ENCODE data around the gene ZNF646. TPM values are rescaled to one million over a fixed set of nuclear protein-coding genes. Genes with fewer than 3 reads are reported as not detected.

ZNF646 gene
- polyA plus RNA-seq, 3 donors = 0.46 to 6.5 (median 3.0) TPM

DNA sequence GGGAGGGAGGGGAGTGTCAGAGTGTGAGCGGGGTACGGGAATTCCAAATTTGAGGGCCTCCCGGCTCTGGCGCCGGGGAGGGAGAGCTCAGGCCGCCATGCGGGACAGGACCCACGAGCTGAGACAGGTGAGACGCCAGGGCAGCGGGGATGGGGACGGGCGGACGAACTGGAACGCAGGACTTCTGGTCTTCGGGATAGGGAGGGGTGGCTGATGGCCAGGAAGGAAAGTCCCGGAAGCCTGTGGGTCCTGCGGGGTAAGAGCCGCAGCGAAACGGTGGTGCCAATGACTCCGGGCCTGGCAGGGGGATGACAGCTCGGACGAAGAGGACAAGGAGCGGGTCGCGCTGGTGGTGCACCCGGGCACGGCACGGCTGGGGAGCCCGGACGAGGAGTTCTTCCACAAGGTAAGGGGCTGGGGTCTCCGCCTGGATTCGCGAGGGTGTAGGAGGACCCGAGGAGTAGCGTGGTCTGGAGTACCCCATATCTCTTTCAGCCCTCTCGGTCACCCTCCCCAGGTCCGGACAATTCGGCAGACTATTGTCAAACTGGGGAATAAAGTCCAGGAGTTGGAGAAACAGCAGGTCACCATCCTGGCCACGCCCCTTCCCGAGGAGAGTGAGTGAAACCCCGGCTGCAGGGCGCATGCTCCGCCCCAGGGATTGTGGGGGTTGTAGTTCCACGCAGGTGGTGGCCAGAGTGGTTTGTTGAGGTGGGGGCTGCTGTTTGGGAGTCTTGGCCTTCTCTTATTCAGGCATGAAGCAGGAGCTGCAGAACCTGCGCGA is 40.3 kb upstream of the ZNF646 start:
- peak; percentile 79 to 87 (median 81) for DNase-seq
- Histone ChIP-seq H3K36me3 (replicated peaks in 1 of 2; ENCODE audit: control insufficient read depth in 1 of 2, insufficient read depth in 2 of 2, low read length in 2 of 2) (peaks cover 16 to 21% of the 10 kb centered on the region in 2 donors), H3K9ac (ENCODE audit: insufficient read depth, low read length, poor library complexity, severe bottlenecking) (peak overlapping the region; percentile 92), H3K4me2 (replicated peaks; ENCODE audit: extremely low read depth, low read length, poor library complexity, severe bottlenecking) (peak overlapping the region; percentile 85), H3K79me2 (ENCODE audit: insufficient read depth, low read length) (peaks cover 27% of the 10 kb centered on the region), H3K4me3 (replicated peaks in 1 of 3; ENCODE audit: low read depth in 2 of 3, low read length in 3 of 3) (peak overlapping the region; percentile 52 to 96 (median 70)), H4K20me1 (ENCODE audit: insufficient read depth, low read length) (peaks cover 22% of the 10 kb centered on the region), H3K27ac (ENCODE audit: low read depth in 1 of 2, low read length in 2 of 2) (peak overlapping the region; percentile 97 to 100), H3K4me1 (ENCODE audit: control insufficient read depth in 1 of 2, insufficient read depth in 2 of 2, low read length in 2 of 2) (peaks cover 38 to 45% of the 10 kb centered on the region in 2 donors), H3K27me3 (ENCODE audit: control insufficient read depth in 2 of 2, insufficient read depth in 2 of 2, low read length in 2 of 2) (no peaks in the 10 kb centered on the region), H2AFZ (ENCODE audit: insufficient read depth, low read depth, low read length, poor library complexity, severe bottlenecking) (peak overlapping the region; percentile 70), H3K9me3 (replicated peaks in 1 of 2; ENCODE audit: control insufficient read depth in 1 of 2, insufficient read depth in 1 of 2, low read length in 2 of 2) (no peaks in the 10 kb centered on the region)
- intact Hi-C loops (cut with micrococcal nuclease) = loop anchor here (1.0 to 5.0 kb wide), 7 partner anchors 19 to 833 kb away; partner anchors contain the start of genes VKORC1 (in 1 of the 2), ZNF646 (in 1 of the 2) and ZNF668 (in 1 of the 2)
- Mint-ChIP-seq H3K9me3 (peaks cover 0 to 2% (median 0%) of the 10 kb centered on the region in 7 donors), H3K27ac (peak overlapping the region; percentile 97 to 99 (median 99)), H3K36me3 (peaks cover 26 to 28% of the 10 kb centered on the region in 2 donors), H3K4me1 (peaks cover 34% of the 10 kb centered on the region), H3K27me3 (ENCODE audit: low read depth in 3 of 3) (peaks cover 0 to 3% (median 2%) of the 10 kb centered on the region in 3 donors), H3K4me3 (peak overlapping the region; percentile 94 to 95)
- 1% methylated on average over 33 of the region's 47 CpGs for WGBS (ENCODE audit: insufficient coverage)
- TF ChIP-seq, protein P1, sequence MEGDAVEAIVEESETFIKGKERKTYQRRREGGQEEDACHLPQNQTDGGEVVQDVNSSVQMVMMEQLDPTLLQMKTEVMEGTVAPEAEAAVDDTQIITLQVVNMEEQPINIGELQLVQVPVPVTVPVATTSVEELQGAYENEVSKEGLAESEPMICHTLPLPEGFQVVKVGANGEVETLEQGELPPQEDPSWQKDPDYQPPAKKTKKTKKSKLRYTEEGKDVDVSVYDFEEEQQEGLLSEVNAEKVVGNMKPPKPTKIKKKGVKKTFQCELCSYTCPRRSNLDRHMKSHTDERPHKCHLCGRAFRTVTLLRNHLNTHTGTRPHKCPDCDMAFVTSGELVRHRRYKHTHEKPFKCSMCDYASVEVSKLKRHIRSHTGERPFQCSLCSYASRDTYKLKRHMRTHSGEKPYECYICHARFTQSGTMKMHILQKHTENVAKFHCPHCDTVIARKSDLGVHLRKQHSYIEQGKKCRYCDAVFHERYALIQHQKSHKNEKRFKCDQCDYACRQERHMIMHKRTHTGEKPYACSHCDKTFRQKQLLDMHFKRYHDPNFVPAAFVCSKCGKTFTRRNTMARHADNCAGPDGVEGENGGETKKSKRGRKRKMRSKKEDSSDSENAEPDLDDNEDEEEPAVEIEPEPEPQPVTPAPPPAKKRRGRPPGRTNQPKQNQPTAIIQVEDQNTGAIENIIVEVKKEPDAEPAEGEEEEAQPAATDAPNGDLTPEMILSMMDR (IDR thresholded peaks at IDR 0.05) = no peak

DNA sequence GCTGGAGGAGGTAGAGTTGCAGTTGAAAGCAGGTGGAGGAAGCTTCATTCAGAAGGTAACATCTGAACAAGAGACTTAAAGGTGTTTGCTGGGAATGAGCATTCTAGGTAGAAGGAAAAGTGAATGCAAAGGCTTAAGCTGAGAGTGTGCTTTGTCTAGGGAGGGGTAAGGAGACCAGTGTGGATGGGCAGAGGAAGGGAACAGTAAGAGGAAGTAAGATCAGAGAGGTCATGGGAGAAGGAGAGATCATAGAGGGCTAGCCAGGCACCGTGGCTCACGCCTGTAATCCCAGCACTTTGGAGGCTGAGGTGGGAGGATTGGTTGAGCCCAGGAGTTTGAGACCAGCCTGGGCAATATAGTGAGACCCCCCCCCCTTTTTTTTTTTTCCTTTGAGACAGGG is 37.5 kb upstream of the ZNF646 start:
- Mint-ChIP-seq H3K36me3 (peaks cover 48 to 55% of the 10 kb centered on the region in 2 donors), H3K27ac (peak overlapping the region; percentile 10 to 91 (median 79)), H3K4me3 (peak overlapping the region; percentile 32 to 37), H3K4me1 (peaks cover 32% of the 10 kb centered on the region), H3K9me3 (peaks cover 0 to 6% (median 0%) of the 10 kb centered on the region in 7 donors), H3K27me3 (ENCODE audit: low read depth in 3 of 3) (peaks cover 0 to 2% (median 2%) of the 10 kb centered on the region in 3 donors)
- peak overlapping the region in 1 of 3 experiments; percentile 27 for H3K4me3 ChIP-seq (replicated peaks in 1 of 3; ENCODE audit: low read depth in 2 of 3, low read length in 3 of 3)
- peak overlapping the region in 1 of 2 donors; percentile 69 for H3K27ac ChIP-seq (ENCODE audit: low read depth in 1 of 2, low read length in 2 of 2)
- peaks cover 38 to 44% of the 10 kb centered on the region in 2 donors for H3K4me1 ChIP-seq (ENCODE audit: control insufficient read depth in 1 of 2, insufficient read depth in 2 of 2, low read length in 2 of 2)
- H3K79me2 ChIP-seq (ENCODE audit: insufficient read depth, low read length) = peaks cover 27% of the 10 kb centered on the region
- no peak overlapping the region for H2AFZ ChIP-seq (ENCODE audit: insufficient read depth, low read depth, low read length, poor library complexity, severe bottlenecking)
- no peaks in the 10 kb centered on the region for H3K9me3 ChIP-seq (replicated peaks in 1 of 2; ENCODE audit: control insufficient read depth in 1 of 2, insufficient read depth in 1 of 2, low read length in 2 of 2)
- peak; percentile 44 to 59 (median 49) for DNase-seq
- H3K27me3 ChIP-seq (ENCODE audit: control insufficient read depth in 2 of 2, insufficient read depth in 2 of 2, low read length in 2 of 2) = no peaks in the 10 kb centered on the region
- H3K4me2 ChIP-seq (replicated peaks; ENCODE audit: extremely low read depth, low read length, poor library complexity, severe bottlenecking) = peak overlapping the region; percentile 28
- no CpG with 5 or more reads among the region's 2 CpGs for WGBS (ENCODE audit: insufficient coverage)
- TF ChIP-seq, protein P1 (IDR thresholded peaks at IDR 0.05) = no peak
- peaks cover 37 to 47% of the 10 kb centered on the region in 2 donors for H3K36me3 ChIP-seq (replicated peaks in 1 of 2; ENCODE audit: control insufficient read depth in 1 of 2, insufficient read depth in 2 of 2, low read length in 2 of 2)
- H4K20me1 ChIP-seq (ENCODE audit: insufficient read depth, low read length) = peaks cover 22% of the 10 kb centered on the region
- intact Hi-C loops (cut with micrococcal nuclease) = no loop called here
- H3K9ac ChIP-seq (ENCODE audit: insufficient read depth, low read length, poor library complexity, severe bottlenecking) = peak overlapping the region; percentile 30
